Activated CD4-positive, alpha-beta T cell treated with anti-CD3 and anti-CD28 coated beads, Interleukin-2, amount 50 U/mL, for 24 hours (primary cell): ENCODE results near the gene SH3BP4.
A peak's percentile ranks its signal among the peaks of the same experiment; 100 is the strongest.

ENCODE experiments used
- DNase-seq, 2 donors: peaks; one replicate each; pipeline ENCODE4 v3.0.0-alpha.2; 2020; ENCODE audit warnings: low read depth in 1 of 2, low spot score in 1 of 2

SH3BP4 gene, protein sequence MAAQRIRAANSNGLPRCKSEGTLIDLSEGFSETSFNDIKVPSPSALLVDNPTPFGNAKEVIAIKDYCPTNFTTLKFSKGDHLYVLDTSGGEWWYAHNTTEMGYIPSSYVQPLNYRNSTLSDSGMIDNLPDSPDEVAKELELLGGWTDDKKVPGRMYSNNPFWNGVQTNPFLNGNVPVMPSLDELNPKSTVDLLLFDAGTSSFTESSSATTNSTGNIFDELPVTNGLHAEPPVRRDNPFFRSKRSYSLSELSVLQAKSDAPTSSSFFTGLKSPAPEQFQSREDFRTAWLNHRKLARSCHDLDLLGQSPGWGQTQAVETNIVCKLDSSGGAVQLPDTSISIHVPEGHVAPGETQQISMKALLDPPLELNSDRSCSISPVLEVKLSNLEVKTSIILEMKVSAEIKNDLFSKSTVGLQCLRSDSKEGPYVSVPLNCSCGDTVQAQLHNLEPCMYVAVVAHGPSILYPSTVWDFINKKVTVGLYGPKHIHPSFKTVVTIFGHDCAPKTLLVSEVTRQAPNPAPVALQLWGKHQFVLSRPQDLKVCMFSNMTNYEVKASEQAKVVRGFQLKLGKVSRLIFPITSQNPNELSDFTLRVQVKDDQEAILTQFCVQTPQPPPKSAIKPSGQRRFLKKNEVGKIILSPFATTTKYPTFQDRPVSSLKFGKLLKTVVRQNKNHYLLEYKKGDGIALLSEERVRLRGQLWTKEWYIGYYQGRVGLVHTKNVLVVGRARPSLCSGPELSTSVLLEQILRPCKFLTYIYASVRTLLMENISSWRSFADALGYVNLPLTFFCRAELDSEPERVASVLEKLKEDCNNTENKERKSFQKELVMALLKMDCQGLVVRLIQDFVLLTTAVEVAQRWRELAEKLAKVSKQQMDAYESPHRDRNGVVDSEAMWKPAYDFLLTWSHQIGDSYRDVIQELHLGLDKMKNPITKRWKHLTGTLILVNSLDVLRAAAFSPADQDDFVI

DNA sequence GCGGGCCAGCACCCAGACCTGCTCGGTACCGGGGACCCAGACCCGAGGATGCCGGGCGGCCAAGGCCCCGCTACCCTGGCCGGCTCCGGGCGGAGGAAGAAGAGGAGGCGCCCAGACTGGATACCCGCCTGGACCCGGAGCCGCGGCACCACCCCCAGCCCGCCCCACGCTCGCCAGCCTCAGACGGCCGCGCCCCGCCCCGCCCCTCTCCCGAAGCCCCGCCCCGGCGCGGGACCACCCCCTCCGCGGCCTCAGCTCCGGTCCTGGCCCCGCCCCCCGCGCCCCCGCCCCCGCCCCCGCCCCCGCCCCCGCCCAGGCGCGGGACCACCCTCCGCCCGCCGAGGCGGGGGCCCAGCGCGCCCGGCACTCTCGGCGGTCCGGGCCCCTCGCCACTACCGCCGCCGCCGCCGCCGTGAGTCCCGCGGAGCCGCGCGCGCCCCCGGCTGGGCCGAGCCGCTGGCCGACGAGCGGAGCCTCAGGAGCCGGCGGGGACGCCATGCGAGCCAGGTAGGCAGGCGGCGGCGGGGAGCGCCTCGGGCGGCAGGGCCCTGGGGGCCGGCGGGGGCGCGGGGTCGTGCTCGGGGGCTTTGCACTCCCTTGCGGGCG lies at the start of gene SH3BP4:
Gene SH3BP4, plus strand, starts transcription at position 354 of the 606 bp plus-strand sequence. CDS start 82,986 bp downstream, outside the sequence.
- DNase-seq = peak in 1 of 2 donors; percentile 5

DNA sequence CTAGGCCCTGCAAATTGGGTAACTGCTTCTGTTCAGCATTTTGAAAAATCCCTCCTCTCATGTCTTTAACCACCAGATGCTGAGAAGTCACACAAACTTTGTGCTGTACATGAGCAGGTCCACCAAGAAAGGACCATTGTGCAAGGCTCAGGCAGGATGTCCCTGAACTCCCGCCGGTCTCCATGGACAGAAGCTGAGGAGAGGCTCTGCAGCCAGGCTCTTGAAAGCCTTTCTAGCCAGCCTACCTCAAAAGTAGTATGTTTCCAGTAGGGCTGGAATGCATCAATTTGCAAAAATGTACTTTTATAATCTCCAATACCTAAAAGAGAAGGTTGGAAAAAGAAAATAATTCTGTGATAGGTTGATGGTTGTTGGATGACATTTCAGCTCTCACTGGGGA lies 47.0 kb upstream of the SH3BP4 start:
- no peak for DNase-seq

DNA sequence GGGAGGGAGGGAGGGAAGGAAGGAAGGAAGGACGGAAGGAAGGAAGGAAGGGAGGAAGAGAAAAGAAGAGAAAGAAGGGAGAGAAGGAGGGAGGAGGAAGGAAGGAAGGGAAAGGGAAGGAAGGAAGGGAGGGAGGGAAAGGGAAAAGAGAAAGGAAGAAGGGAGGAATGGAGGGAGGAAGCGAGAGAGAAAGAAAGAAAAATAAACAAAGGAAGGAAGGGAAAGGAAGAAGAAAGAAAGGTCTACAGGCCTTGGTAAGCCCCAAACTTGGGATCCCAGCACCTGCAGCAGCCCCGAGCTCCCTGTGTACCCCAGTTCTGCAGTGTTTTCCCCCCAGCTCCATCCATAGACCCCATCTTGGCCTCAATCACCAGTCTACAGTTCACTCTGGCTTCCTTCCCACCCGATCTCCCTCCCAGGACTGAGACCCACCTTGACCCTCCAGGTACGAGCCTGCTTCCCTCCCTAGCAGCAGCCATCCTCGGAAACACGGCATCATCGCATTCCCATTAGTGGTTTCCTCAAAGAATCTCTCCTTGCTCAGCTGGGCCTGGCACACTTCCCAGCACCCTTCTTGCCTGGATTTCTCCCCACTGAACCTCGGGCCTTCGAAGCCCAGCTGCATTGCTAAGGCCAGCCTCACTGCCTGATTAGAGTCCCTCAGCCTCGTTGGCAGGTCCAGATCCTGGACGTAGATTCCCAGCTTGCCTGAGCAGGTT lies 46.1 kb upstream of the SH3BP4 start:
- DNase-seq = no peak

DNA sequence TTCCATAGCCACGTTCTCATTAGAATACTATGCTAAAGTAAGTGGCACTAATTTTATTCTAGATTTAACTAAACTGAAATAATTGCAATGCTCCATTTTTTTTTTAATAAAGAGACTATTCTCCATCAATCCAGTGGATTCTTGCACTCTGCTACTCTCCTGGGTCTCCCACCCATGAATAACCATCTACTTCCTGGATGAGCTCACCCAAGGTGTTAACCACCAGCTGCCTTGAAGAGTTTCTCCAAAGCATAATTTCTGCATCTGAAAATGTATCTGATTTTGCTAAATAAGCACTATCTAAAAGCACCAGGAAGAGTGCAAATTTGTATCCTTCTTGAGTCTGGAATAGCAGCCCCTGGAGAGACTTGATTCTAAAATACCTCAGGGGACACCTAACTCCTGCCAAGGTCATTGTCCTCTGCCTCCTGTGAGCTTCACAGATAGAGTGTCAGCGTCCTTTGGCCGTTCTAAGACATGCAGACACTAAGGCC lies 41.6 kb upstream of the SH3BP4 start:
- no peak for DNase-seq

DNA sequence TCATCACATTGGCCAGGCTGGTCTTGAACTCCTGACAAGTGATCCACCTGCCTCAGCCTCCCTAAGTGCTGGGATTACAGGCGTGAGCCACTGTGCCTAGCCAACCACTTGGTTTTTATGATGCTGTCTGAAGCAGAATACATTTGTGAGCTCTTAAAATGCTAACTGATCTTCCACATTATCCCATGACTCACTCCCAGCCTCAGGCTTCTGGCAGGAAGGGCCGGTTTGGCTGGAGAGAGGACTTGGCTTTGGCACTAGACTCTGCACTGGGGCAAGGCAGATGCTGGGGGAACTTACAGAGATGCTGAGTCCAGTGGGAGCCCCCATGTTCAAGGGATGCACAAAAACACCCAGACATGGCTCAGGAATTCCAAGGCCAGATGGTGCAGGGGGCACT lies 40.5 kb upstream of the SH3BP4 start:
- DNase-seq = no peak

DNA sequence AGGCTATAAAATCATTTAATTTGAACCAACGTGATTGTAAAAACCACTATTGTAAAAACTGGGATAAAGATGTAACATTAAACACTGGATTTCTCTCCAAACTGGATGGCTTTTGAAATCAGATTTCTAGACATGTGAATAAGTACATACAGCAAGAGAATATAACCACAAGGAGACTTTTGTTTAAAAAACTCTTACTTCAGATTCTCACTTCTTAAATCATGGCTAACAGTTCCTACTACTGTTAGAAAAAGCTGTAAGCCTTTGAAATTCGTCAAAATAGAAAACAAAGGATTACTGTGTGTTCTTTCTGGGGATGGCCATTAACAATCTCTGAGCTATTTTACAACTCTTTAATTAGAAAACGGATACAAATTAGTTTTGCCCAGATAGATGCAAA lies 39.4 kb upstream of the SH3BP4 start:
- DNase-seq = no peak

DNA sequence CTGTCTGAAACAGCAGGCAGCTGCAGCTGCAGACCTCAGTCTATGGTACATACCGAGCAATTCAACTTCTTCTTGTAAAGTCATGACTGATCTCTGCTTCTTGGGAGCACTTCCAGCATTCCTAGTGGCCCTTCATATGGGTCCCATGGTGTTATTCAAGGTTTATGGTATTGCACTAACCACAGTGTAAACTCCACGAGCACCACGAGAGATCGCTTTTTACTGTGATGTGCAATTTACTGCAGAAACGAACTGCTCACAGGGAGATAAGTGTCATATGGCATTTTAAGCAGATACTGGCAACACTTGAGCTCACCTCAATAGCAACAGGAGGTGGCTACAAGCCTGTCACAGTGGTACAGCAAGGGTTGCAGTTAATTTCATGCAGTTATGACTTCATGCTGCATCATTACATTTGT lies 38.6 kb upstream of the SH3BP4 start:
- DNase-seq = no peak

DNA sequence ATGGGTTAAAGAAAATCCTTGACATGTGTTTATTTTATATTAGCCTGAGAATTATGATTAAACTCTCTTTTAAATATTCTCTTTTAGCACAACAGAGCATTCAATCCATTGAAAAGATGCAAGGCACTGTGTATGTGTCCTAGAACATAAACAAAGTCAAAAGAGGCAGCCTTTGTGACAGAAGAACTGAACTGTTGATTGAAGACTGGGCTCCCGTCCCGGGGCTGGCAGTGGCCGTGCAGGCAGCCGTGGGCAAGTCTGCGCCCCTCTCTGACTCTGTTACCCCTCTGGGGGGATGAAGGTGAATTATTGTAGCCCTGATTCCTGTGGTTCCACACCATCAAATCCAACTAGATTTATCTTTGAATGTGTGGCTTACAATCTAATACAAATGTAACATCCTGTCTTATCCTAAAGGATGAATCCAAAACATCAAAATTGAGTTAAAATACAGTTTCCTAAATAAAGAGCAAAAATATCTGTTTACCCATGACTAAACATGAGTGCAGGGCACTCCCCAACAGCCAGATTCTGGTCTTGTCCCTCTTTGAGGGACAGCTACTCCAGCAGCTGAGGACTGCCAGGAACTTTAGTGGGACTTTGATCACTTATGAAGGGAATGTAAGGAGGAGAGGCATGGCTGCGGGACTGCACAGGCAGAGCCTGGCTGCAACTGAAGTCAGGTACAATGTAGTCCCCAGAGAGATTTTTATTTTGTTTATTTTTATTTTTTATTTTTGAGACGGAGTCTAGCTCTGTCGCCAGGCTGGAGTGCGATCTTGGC lies 37.3 kb upstream of the SH3BP4 start:
- no peak for DNase-seq

DNA sequence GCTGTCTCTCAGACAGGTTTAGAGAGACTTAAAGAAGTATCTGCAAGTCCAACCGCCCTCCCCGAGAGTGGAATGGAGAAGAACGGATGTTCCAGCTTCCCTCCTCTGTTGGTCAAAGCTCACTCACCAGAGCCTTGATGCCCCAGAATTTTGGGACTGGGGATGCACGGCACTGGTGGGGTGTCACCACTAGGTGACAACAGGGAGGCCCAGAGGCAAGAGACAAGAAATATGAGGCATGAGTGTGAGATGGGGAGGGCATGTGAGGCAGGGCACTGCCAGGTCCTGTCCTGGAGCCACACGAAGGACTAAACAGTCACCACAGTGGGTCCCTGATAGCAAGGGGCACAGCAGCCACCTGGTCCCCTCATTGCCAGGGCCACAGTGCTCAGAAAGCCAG lies 35.1 kb upstream of the SH3BP4 start:
- DNase-seq = no peak

DNA sequence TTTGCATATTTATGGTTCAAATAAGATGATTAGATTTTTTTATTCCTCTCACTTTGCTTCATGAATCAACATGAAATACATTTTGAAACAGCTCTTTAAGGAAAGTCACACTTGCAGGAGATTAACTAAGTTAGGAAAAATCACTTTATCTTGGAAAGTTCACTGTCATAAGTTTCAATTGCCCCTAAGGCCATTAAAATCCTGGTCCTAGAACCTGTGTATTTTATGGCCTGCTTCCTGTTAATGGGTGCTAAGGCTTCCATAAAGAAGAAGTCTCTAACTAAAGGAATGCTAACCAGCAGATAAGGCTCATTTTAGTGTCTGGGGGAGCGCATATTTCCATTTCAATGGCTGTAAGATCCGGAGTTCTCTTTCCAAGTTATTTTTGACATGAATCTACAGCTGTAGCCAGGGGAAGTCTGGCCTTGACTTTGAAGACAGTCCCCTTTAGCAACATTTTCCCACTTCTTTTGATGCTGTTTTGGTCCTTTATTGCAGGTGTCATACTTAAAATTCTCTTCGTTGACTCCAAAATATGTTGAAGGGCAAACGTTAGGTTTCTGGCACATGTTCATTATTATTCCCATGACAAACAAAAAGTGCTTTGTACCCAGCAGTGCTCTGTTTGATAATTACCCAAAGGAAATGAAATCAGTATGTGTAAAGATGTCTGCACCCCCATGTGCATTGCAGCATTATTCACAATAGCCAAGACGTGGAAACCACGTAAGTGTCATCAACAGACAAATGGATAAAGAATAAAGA lies 34.4 kb upstream of the SH3BP4 start:
- DNase-seq = no peak

DNA sequence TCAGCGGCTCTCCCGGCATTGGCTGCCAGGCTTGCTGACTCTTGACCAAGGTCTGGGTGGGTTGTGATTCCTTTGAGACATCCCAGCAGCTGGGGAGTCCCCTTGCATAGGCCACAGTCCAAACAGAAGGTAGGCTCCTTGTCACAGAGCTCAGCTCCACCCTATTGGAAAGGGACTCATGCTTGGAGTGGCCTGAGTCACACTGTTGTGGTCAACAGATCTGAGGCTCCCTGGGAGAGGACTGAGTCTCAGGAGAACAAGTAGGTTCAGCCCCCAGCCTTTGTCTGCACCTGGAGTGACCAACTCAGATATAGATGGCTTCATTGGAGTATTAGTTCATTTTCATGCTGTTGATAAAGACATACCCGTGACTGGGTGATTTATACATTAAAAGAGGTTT lies 32.1 kb upstream of the SH3BP4 start:
- DNase-seq = no peak

DNA sequence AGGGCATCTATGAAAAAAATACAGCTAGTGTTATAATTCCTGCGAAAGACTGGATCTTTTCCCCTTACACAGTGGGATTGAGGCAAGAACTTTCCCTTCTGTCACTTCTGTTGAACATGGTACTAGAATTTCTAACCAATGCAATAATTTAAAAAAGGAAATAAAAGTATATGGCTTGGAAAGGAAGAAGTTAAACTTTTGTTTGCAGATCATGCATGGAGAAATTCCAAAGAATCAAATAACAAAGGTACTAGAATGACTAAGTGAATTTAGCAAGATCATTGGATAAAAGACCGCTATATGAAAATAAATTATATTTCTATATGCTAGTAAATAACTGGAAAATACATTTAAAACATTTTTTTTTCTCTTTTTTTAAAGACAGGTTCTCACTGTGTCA lies 31.0 kb upstream of the SH3BP4 start:
- no peak for DNase-seq

DNA sequence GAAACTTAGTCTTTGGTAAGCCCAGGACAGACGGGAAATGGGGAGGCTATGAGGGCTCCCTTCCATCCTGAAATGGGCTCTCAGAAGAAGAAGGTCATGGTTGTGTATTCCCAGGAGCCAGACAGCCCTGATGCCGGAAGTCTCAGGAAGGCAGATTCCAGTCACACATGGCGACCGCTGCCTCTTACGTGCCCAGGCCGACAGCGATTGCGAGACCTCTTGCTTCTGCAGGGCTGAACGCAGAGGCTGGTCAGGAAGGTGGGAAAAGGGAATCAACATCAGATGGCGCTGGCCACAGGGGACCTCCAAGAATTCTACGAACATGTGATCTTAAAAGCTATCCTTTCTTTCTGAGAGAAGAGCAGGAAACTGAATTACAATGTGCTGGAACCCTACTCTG lies 22.8 kb upstream of the SH3BP4 start:
- no peak for DNase-seq

DNA sequence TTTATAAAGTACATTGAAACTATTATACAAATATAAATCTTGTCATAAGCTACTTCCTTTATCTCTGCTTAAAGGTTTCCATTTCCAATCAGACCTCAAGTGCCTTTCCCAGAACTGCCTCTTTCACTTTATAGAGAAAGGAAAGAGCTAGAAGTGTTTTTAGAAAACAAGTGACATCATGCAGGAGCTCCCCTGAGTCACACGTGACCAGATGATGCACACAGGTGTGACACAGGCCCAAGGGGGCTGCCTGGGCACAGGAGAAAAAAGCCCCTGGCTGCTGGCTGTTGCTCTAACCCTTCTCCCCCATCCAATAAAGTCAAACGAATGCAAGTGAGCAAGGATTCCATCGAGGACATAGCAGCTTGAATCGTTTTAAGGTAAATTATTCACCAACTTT lies 21.4 kb upstream of the SH3BP4 start:
- no peak for DNase-seq

DNA sequence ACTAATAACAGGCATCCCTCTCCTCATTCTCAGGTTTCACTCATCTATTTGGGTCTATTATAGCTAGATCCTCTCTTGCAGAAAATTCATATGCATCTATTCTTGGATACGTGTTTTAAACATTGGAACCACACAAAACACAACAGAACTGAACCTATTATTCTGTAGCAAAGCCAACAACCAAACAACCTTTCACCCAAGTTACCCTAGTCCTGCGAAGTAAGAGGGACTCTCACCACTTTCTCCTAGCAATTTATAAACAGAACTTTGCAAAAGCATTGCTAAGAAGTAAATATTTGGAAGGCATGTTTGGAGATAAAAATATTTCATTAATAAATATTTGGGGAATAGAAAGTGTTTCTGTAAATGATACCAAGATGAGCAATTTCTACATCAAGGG lies 20.4 kb upstream of the SH3BP4 start:
- DNase-seq = no peak

DNA sequence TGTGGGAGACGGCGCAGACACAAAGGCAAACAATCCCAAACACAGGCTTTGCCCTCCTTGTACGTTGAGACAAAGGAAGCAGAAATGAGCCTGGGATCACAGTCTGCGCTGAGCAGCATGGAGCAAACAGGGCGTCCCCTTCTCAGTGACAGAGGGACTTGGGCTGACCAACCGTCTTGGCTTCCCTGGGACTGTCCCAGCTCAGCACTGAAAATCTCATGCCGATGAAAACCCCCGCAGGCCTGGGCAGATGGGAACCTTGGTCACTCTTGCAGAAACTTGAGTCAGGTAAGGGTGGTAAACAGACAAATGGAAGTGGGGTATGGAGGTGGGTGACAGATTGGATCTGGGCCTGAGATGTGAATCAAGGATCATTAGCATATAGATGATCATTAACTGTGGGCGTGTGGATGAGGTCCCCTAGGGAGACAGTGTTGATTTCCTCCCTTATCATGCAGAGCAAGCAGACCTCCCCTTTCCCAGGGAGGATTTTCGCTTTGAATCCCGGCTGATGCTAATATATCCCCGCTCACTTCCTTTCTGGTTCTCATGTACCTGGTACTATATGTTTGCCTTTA lies 19.1 kb upstream of the SH3BP4 start:
- DNase-seq = no peak

DNA sequence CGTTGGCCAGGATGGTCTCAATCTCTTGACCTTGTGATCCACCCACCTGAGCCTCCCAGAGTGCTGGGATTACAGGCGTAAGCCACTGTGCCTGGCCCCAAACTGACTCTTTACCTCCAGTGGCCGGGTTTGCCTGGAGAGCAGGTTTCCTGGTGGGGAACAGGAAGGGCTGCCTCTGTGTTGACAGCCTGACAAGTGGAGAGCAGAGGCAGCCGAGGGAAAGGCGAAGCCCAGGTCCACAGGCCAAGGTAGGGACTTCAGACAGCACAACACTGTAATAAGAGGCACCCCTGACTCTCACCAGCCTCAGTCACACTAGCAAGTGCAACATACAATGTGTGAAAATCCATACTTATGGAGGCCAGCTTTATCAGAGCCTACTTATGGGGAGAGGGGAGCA lies 16.5 kb upstream of the SH3BP4 start:
- no peak for DNase-seq

DNA sequence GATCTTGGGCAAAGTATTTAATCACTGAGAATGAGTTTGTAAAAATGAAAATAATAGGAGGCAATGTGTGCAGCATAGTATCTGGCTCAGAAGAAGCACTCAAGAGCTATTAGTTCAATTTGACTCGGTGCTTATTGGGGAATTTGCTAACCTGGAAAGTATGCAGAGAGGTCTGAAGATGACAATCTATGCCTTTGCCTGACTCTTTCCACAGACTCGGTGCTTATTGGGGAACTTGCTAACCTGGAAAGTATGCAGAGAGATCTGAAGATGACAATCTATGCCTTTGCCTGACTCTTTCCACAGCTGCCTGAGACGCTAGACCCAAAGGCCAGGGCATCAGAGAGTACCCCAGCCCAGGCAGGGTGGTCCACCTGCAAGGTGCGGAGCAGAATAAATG lies 12.2 kb upstream of the SH3BP4 start:
- no peak for DNase-seq

DNA sequence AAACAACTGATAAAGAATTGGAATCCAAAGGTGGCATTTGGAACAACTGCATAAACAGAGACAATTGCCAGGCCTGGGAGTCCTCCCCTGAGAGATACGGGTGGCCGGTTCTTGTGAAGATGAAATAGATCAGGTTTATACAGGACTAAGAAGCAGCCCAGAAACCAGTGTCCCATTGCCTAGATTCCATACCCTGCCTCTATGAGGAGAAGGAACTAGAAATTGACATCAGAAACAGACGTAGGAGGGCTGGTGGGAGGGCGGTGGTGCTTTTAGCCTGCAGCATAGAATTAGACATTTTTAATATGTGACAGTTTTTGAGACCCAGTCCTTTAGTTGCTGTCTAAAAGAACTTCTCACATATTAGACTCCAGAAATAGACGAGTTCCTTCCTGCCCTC lies 11.8 kb upstream of the SH3BP4 start:
- no peak for DNase-seq
